ENCODE data around the gene PRADC1. TPM values are rescaled to one million over a fixed set of nuclear protein-coding genes. Genes with fewer than 3 reads are reported as not detected.

The PRADC1 gene
- total RNA-seq, 1 experiment from 2014 or later, result 35.7 TPM

GRCh38 chr2:73262108-73262651 is 29.1 kb upstream of the PRADC1 start:
- no peaks in the 10 kb centered on the region for H3K9me3 ChIP-seq
- DNase-seq, result no peak
- H3K36me3 ChIP-seq, result no peaks in the 10 kb centered on the region
- H3K27me3 ChIP-seq, result no peaks in the 10 kb centered on the region
- no peak overlapping the region for H3K4me3 ChIP-seq

GRCh38 chr2:73260338-73260984 is 27.4 kb upstream of the PRADC1 start:
- no peak overlapping the region for H3K4me3 ChIP-seq
- no peaks in the 10 kb centered on the region for H3K9me3 ChIP-seq
- no peaks in the 10 kb centered on the region for H3K27me3 ChIP-seq
- peak; percentile 28 for DNase-seq
- H3K36me3 ChIP-seq, result no peaks in the 10 kb centered on the region

- Histone ChIP-seq H3K27me3 (no peaks in the 10 kb centered on the region), H3K9me3 (no peaks in the 10 kb centered on the region), H3K36me3 (no peaks in the 10 kb centered on the region), H3K4me3 (no peak overlapping the region)
- no peak for DNase-seq
Measured at GRCh38 chr2:73259704-73260337, 26.8 kb upstream of the PRADC1 start.

- DNase-seq, result no peak
- H3K4me3 ChIP-seq, result no peak overlapping the region
Measured at GRCh38 chr2:73259276-73259675, 26.2 kb upstream of the PRADC1 start.

GRCh38 chr2:73258913-73259215 is 25.8 kb upstream of the PRADC1 start:
- no peaks in the 10 kb centered on the region for H3K9me3 ChIP-seq
- peaks cover 7% of the 10 kb centered on the region for H3K36me3 ChIP-seq
- DNase-seq, result no peak
- no peak overlapping the region for H3K4me3 ChIP-seq
- no peaks in the 10 kb centered on the region for H3K27me3 ChIP-seq

More at GRCh38 chr2:73259276-73259675, 26.2 kb upstream of the PRADC1 start:
- Histone ChIP-seq H3K36me3 (peaks cover 3% of the 10 kb centered on the region; the same call in 1 of the 2 replicates), H3K27me3 (no peaks in the 10 kb centered on the region), H3K9me3 (no peaks in the 10 kb centered on the region)

- no peak for DNase-seq
- H3K36me3 ChIP-seq, result peaks cover 12% of the 10 kb centered on the region
- no peak overlapping the region for H3K4me3 ChIP-seq
- no peaks in the 10 kb centered on the region for H3K27me3 ChIP-seq
- H3K9me3 ChIP-seq, result no peaks in the 10 kb centered on the region
Measured at GRCh38 chr2:73258186-73258912, 25.3 kb upstream of the PRADC1 start.

GRCh38 chr2:73257425-73258125 is 24.5 kb upstream of the PRADC1 start:
- no peaks in the 10 kb centered on the region for H3K27me3 ChIP-seq
- DNase-seq, result no peak
- peaks cover 20% of the 10 kb centered on the region for H3K36me3 ChIP-seq
- H3K9me3 ChIP-seq, result no peaks in the 10 kb centered on the region
- no peak overlapping the region for H3K4me3 ChIP-seq

- DNase-seq, result no peak
- Histone ChIP-seq H3K4me3 (no peak overlapping the region), H3K27me3 (no peaks in the 10 kb centered on the region)
Measured at GRCh38 chr2:73257021-73257420, 24.0 kb upstream of the PRADC1 start.

GRCh38 chr2:73256618-73256922 is 23.5 kb upstream of the PRADC1 start:
- Histone ChIP-seq H3K27me3 (no peaks in the 10 kb centered on the region), H3K9me3 (no peaks in the 10 kb centered on the region), H3K4me3 (no peak overlapping the region), H3K36me3 (peaks cover 21% of the 10 kb centered on the region)
- DNase-seq, result no peak

More at GRCh38 chr2:73257021-73257420, 24.0 kb upstream of the PRADC1 start:
- H3K36me3 ChIP-seq, result peaks cover 20% of the 10 kb centered on the region
- H3K9me3 ChIP-seq, result no peaks in the 10 kb centered on the region

GRCh38 chr2:73255907-73256617 is 23.0 kb upstream of the PRADC1 start:
- no peaks in the 10 kb centered on the region for H3K9me3 ChIP-seq
- no peaks in the 10 kb centered on the region for H3K27me3 ChIP-seq
- no peak for DNase-seq

GRCh38 chr2:73255007-73255644 is 22.1 kb upstream of the PRADC1 start:
- Histone ChIP-seq H3K27me3 (no peaks in the 10 kb centered on the region), H3K36me3 (peaks cover 34% of the 10 kb centered on the region), H3K4me3 (no peak overlapping the region), H3K9me3 (no peaks in the 10 kb centered on the region)
- DNase-seq, result no peak

More at GRCh38 chr2:73255907-73256617, 23.0 kb upstream of the PRADC1 start:
- Histone ChIP-seq H3K36me3 (peaks cover 24% of the 10 kb centered on the region), H3K4me3 (no peak overlapping the region)

GRCh38 chr2:73254343-73255006 is 21.4 kb upstream of the PRADC1 start:
- H3K27me3 ChIP-seq, result no peaks in the 10 kb centered on the region
- DNase-seq, result no peak
- H3K9me3 ChIP-seq, result no peaks in the 10 kb centered on the region
- peaks cover 40% of the 10 kb centered on the region for H3K36me3 ChIP-seq
- H3K4me3 ChIP-seq, result no peak overlapping the region

GRCh38 chr2:73253901-73254300 is 20.9 kb upstream of the PRADC1 start:
- no peaks in the 10 kb centered on the region for H3K9me3 ChIP-seq
- H3K27me3 ChIP-seq, result no peaks in the 10 kb centered on the region
- no peak overlapping the region for H3K4me3 ChIP-seq
- DNase-seq, result no peak
- peaks cover 46% of the 10 kb centered on the region for H3K36me3 ChIP-seq

- no peaks in the 10 kb centered on the region for H3K27me3 ChIP-seq
- no peak for DNase-seq
- no peaks in the 10 kb centered on the region for H3K9me3 ChIP-seq
- H3K4me3 ChIP-seq, result no peak overlapping the region
- peaks cover 51% of the 10 kb centered on the region for H3K36me3 ChIP-seq
Measured at GRCh38 chr2:73253400-73253799, 20.4 kb upstream of the PRADC1 start.

GRCh38 chr2:73252238-73253027 is 19.4 kb upstream of the PRADC1 start:
- no peaks in the 10 kb centered on the region for H3K27me3 ChIP-seq
- H3K36me3 ChIP-seq, result peaks cover 58% of the 10 kb centered on the region
- no peak overlapping the region for H3K4me3 ChIP-seq
- H3K9me3 ChIP-seq, result no peaks in the 10 kb centered on the region
- DNase-seq, result no peak

Data from MG63 (cell line).